GM19452 (cell line): ENCODE results near the gene NUB1.

Experiments
- ATAC-seq: cut with Tn5 transposase; IDR thresholded peaks from one replicate; pipeline ENCODE4 v1.9.1; 2021; ENCODE audit not compliant: unreplicated experiment

Gene NUB1

GRCh38 chr7:151422212-151422611 is 80.6 kb downstream of the NUB1 start:
- ATAC-seq, result no peak

GRCh38 chr7:151423226-151423625 is 81.6 kb downstream of the NUB1 start:
- no peak for ATAC-seq

- no peak for ATAC-seq
These were observed 82.3 kb downstream of the NUB1 start for GRCh38 chr7:151423936-151424335.

GRCh38 chr7:151424799-151425198 is 83.2 kb downstream of the NUB1 start:
- no peak for ATAC-seq

GRCh38 chr7:151425670-151426440 is 84.2 kb downstream of the NUB1 start:
- ATAC-seq, result no peak

GRCh38 chr7:151426441-151426903 is 84.9 kb downstream of the NUB1 start:
- no peak for ATAC-seq

- no peak for ATAC-seq
These were observed 85.5 kb downstream of the NUB1 start for GRCh38 chr7:151426904-151427704.

GRCh38 chr7:151427705-151428377 is 86.2 kb downstream of the NUB1 start:
- ATAC-seq, result no peak
